GM19395 (cell line): ENCODE measurements around the gene ARHGAP19.
"Not testable (repeated sequence)": the region's sequence is repeated elsewhere in the genome, so short reads cannot be mapped to it uniquely, and the experiment has no call there.

ENCODE experiments used
- ATAC-seq: cut with Tn5 transposase; IDR thresholded peaks from one replicate; pipeline ENCODE4 v1.9.1; 2021; ENCODE audit warnings: mild to moderate bottlenecking, moderate library complexity; ENCODE audit not compliant: unreplicated experiment

Gene ARHGAP19

DNA sequence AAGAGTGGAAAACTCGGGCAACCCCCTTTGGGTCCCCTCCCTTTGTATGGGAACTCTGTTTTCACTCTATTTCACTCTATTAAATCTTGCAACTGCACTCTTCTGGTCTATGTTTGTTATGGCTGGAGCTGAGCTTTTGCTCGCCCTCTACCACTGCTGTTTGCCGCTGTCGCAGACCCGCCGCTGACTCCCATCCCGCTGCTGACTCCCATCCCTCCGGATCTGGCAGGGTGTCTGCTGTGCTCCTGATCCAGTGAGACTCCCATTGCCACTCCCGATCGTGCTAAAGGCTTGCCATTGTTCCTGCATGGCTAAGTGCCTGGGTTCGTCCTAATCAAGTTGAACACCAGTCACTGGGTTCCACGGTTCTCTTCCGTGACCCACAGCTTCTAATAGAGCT, 2.4 kb downstream of the ARHGAP19 start:
- ATAC-seq, result not testable (repeated sequence)

DNA sequence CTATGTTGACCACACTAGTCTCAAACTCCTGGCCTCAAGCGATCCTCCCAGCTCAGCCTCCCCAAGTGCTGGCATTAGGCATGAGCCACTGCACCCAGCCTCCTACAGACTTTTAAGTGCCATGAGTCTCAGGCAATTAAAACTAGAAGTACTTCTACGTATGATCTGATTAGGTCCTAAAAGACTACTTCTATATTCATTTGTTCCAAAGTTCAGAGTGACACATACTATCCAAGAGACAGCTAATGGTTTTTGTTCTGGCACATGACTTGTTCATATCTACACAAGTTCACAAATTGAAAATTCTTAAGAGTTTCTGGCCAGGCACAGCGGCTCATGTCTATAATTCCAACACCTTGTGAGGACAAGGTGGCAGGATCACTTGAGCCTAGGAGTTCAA, 11.7 kb downstream of the ARHGAP19 start:
- no peak for ATAC-seq

DNA sequence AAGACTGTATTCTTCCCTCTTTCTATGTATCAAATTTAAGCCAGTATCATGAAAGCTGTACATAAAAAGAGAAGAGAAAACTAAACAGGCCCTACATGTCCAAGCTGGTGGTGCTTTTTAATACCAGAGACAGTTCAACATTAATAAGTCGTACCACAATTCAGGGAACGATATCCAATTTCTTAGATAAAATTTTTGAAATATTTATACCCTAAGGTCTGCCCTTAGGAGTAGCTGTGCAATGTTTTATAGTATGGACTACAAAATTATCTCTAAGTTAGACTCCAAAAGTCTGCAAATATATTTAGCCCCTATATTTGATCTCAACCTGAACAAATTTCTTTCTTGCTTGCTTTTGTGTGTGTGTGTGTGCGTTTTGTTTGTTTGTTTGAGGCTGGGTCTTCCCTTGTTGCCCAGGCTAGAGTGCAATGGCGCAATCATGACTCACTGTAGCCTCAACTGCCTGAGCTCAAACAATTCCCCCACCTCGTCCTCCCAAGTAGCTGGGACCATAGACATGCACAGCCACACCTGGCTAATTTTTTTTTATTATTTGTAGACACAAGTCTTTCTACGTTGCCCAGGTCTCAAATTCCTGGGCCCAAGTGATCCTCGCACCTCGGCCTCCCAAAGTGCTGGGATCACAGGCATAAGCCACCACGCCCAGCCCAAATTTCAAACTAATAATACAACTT, 13.2 kb downstream of the ARHGAP19 start:
- no peak for ATAC-seq

DNA sequence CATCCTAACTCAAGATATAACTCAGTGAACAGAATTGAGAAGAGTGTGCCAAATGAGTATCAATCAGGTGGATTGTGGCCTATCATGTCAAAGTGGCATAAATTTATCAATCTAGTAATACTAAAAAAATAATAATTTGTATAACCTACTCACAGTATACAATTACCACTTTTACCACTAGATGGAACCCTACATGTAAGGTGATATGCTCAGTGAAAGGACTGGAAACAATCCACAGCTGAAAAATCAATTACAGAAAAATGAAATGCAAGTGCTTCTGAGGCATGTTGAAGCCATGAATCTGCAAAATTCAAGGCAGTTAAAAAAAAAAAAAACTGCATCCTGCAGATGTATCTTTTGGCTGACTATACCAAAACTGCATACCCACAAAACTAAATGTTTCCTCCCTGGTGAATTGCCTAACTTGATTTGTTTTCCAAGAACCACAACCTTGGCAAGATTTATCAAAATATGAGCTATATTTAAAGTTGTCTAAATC, 13.9 kb downstream of the ARHGAP19 start:
- no peak for ATAC-seq

DNA sequence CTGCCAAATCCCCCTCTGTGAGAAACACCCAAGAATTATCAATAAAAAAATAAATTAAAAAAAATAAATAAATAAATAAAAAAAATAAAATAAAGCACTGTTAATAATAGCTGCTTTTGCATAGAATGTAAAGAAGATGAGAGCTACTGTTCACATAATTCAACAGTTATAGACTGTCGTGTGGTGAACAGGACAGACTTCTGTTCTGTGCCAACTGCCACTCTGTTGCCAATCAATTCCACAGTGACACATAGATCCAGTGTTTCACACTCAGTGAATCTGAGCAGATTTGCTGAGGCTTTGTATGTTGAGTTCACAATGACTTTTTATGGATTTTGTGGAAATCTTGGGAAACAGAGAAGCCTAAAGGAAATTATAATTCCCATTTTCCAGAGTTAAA, 14.9 kb downstream of the ARHGAP19 start:
- no peak for ATAC-seq

DNA sequence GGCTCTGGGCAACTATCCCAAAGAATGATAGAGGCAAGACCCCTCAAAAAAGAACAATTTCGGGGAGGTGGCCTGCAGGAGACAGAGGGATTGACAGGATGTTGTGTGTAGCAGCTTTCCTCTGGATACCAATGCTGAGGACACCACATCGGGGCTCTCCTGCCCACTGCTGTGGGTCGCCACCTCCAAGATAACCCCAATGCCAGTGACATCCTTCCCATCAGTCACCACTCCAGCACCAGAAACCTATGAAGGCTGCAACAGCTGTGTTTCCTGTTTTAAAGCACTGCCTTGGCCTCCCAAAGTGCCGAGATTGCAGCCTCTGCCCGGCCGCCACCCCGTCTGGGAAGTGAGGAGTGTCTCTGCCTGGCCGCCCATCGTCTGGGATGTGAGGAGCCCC, 17.6 kb downstream of the ARHGAP19 start:
- no peak for ATAC-seq

DNA sequence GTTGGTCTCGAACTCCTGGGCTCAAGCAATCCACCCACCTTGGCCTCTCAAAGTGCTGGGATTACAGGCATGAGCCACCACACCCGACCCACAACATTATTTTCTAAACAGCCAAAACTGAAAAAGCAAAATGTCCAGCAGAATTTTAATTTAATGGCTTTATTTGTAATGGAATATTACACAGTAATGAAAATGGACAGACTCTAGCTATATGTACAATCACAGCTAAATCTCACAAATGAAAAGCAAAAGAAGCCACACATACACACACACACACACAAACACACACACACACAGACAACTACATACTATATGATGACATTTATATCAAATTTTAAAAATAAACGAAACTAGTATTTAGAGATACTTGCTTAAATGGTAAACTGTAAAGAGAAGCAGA, 18.7 kb downstream of the ARHGAP19 start:
- no peak for ATAC-seq

DNA sequence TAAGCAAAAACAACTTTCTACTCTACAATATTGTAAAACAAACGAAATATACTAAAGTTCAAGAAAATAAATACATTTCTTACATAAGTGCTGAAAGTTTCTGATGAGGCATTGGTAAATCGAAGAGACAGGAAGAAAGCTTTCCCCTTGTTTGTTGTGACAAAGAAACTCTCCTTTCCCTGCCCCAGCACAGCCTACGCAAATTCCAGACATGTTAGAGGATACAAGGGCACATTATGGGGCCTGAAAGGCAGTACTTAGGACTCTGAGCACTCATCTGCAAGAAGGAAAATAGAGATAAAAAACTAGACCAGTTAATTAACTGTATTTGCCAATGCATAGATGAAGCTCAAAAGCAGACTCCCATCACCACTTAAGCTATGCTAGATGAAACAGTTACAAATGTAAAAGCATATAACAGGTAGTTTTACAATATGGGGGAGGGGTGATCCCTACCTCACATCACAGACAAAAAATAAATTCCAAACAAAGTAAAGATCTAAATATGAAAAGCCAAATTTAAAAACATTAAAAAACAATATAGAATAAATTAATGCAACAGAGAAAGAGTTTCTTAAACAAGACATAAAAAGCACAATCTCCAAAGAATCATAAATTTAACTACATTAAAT, 21.8 kb downstream of the ARHGAP19 start:
- ATAC-seq, result no peak

DNA sequence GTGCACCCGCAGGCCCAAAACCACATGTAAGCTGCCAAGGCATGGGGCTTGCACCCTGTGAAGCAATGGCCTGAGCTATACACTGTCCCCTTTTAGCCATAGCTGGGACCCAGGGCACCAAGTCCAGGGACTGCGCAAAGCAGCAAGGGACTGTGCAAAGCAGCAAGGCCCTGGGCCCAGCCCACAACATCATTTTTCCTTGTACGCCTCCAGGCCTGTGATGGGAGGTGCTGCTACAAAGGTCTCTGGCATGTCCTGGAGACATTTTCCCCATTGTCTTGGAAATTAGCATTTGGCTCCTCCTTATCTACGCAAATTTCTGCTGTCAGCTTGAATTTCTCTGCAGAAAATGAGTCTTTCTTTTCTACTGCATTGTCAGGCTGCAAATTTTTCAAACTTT, 24.8 kb downstream of the ARHGAP19 start:
- no peak for ATAC-seq

DNA sequence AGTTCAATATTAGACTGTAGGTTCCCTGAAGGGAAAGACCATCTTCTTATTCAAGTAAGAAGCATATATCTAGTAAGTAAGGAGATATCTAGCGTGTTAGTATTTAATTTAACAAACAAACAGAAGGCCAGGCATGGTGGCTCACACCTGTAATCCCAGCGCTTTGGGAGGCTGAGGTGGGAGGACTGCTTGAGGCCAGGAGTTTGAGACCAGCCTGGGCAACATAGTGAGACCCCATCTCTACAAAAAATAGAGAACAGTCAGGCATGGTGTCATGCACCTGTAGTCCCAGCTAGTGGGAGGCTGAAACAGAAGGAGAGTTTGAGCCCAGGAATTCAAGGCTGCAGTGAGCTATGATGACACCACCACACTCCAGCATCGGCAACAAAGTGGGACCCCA, 27.3 kb downstream of the ARHGAP19 start:
- ATAC-seq, result not testable (repeated sequence)

DNA sequence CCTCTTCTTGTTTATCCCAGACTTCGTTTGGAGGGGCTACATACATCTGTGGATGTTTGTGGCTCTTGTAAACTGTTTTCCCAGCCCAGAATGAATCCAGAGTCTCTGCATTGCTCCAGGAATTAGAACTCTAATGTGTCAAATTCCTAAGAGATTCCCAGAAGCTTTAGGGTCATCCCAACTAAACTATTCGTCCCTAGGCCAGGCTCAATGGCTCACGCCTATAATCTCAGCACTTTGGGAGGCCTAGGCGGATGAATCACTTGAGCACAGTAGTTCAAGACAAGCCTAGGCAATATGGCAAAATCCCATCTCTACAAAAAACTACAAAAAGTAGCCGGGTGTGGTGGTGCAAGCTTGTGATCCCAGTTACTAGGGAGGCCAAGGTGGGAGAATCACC, 28.5 kb downstream of the ARHGAP19 start:
- no peak for ATAC-seq

DNA sequence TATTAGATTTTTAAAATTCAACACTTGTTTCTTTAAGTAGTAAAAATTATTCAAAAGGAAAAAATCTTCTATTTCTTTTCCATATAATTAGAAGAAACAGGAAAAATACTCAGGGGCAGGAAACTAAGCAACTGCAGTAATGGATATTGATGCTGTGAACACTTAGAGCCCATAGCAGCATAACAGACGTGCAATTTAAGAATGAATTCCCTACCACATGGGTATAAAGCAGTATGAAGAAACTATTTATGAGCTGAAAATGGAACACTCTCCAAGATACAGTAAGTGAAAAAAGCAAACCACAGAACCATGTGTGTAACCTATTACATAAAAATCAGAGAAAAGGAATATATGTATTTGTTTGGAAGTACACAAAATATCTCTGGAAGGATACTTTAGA, 30.8 kb downstream of the ARHGAP19 start:
- ATAC-seq, result no peak

DNA sequence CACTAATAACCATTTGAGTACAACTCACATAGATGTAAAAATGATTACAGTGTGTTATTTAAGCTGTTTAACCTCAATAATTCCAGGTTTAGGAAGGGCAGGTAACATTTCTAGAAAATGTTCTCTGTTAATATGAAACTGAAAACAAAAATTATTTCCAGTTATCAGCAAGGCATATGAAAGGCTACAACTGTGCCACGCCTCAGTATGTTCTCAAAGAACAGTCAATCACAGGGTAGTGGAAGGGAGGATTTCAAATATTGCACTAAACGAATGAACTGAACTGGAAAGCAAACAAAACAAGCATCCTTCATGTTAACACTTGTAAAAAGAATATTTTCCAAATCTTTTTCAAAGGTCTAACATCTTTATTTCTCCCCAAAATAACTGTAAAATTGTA, 31.3 kb downstream of the ARHGAP19 start:
- no peak for ATAC-seq

DNA sequence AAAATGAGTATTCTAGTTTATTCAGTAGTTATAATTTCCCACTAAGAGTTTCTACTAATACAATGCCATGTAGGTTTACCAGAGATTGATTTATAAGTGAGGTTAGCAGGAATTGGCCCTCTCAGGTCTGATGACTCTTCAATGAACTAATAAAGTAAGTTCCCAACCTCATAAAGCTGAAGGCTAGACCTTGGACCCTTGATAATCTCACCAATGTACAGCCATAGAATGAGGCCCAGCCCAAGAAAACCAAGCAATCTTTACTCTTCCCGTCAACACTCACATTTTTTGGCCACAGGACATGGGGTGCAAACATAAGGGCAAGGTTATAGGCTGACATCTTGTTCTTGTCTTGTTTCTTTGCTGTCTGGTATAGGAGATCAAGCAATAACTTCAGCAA, 33.3 kb downstream of the ARHGAP19 start:
- no peak for ATAC-seq

DNA sequence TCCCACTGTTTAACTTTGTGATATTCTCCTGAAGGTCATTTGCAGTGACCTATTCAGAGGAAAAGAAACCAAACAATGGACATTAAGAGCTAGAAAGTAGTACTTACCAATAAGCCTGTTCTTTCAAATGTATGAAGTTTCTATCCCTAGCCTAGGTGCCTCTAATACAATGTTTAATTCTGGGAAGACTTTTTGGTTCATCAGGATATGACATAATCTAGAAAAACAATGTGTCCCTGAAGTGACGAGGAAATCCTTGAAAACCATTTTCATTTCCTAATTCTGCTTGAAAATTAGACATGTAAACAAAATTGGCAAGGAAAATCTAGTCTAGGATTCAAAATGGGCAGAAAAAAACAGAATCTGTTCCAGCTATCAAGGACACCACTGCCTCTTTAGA, 36.1 kb downstream of the ARHGAP19 start:
- no peak for ATAC-seq

DNA sequence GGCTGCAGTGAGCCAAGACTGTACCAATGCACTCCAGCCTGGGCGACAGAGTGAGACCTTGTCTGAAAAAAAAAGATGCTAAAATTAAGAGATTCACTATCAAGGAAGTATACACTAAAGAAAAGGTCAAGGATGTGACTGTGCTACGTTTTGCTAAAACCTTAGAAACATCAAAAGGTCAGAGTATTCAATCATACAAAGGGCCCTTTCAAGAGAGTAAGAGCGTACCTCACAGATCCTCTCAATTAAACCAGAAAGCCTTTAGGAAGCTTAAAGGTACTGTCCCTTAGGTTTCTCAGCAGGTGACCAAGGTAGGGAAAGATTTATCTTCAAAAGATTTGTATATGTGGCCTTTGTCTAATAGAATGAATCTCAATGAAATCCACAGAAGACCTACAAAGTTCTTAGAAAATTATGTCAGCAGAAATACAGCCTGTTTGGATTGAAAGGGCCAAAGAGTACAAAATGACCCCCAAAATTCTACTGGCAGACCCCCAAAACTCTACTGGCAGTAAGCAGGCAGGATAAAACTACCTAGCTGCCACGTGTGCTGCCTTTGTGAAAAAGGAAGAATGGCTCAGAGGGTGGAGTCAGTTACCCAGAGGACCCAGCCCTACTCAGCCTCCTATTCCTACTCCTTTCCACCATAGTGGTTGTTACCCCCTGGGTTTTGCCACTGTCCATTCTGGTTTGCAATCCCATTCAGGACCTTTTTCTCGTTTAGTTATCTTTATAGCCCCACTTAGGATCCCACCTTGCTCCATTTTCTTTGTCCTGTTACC, 36.7 kb downstream of the ARHGAP19 start:
- ATAC-seq, result no peak

DNA sequence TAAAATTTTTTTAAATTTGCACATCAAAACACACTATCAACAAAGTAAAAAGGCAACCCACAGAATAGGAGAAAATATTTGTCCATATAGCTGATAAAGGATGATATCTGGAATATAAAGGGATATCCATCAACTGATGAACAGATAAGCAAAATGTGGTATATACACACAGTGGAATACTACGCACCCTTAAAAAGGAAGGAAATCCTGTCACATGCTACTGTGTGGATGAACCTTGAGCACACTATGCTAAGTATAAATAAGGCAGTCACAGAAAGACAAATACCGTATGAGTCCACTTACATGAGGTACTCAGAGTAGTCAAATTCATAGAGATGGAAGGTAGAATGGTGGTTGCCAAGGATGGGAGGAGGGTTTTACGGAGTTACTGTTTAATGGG, 37.7 kb downstream of the ARHGAP19 start:
- ATAC-seq, result no peak

DNA sequence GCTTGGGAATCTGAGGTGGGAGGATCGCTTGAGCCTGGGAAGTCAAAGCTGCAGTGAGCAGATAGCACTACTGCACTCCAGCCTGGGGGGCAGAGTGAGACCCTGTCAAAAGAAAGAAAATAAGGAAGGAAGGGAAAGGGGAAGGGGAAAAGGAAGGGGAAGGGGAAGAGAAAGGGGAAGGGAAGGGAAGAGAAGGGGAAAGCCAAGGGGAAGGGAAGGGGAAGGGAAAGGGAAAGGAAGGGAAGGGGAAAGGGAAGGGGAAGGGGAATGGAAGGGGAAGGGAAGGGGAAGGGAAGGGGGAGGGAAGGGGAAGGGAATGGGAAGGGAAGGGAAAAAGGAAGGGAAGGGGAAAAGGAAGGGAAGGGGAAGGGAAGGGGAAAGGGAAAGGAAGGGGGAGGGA, 41.5 kb downstream of the ARHGAP19 start:
- ATAC-seq, result no peak

DNA sequence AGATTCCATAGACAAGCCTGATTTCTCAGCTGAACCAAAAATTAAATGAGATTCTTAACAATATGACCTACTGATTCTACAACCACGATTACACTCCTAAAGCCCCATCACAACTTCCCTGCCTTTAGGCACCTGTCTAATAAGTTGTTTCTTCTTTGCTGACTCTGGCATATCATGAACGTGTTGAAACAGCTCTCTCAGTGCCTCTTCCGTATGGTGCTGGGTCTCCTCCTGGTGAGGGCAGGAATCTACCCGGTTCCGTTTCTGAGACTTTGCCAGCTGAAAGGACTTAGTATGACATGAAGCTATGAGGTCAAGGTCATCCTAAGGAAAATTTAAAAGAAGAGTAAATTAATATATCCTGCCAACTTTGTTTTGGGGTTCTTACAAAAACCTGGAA, 48.6 kb downstream of the ARHGAP19 start:
- no peak for ATAC-seq

DNA sequence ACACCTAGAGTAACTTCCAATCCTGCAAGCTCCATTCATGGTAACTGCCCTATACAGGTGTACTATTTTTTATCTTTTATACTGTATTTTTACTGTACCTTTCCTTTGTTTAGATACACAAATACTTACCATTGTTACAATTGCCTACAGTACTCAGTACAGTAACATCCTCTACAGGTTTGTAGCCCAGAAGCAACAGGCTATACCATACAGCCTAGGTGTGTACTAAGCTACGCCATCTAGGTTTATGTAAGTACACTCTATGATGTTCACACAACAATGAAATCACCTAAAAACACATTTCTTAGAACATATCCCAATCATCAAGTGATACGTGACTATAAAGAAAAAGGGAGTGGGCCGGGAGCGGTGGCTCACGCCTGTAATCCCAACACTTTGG, 53.6 kb downstream of the ARHGAP19 start:
- ATAC-seq, result no peak

DNA sequence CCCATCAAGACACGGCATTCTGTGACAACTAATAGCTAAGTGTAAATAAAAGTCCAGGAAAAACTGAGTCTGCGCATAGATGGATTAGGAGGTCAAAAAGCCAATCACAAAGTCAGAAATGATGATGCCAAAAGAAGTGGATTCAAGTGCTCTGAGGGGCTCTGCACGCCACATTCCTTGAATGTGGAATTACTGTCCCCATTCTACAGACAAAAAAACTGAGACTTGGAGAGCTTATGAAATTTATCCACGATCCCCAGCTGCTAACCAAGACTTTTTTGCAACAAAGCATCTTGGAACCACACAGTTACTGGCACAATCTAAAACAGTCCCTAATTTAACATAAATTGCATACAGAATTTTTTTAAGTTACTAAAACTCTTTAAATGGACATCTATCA, 57.1 kb downstream of the ARHGAP19 start:
- ATAC-seq, result no peak

DNA sequence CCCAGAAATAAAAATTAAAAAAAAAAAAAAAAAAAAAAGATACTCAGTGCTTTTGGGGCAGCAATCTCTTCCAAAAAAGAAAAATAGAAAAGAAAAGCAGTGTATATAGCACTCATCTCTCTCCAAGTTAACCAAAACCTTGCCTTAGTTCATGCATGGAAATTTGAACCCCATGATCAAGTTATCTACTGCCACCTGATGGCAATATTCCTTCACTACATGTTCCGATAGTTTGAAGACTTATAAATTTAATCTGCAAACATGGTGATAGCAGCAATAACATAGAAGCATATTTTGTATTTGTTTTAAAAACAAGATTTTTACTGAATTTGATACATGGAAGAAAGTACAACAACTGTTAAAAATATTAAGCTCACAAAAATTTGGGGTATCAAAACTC, 58.0 kb downstream of the ARHGAP19 start:
- no peak for ATAC-seq
